GM12865 (cell line): Measurements from ENCODE around the gene ZNF654.
A peak's percentile ranks its signal among the peaks of the same experiment; 100 is the strongest.
"Not testable (repeated sequence)": the region's sequence is repeated elsewhere in the genome, so short reads cannot be mapped to it uniquely, and the experiment has no call there.

ENCODE experiments used
- DNase-seq: peaks from one replicate; pipeline ENCODE4 v3.0.0; 2010; ENCODE audit warnings: low read depth
- H3K4me3 ChIP-seq: 2 replicates; pipeline ENCODE4 v1.5.1; 2011; ENCODE audit warnings: mild to moderate bottlenecking, low read depth, low read length, control low read depth
- CTCF ChIP-seq: IDR thresholded peaks from 2 replicates; pipeline ENCODE4 v1.5.1; 2011; ENCODE audit warnings: low read length, control low read depth, low read depth, inconsistent platforms; ENCODE audit not compliant: insufficient read depth; ENCODE audit errors: missing control alignments

ZNF654 gene

GRCh38 chr3:88167704-88168103 is 108.6 kb downstream of the ZNF654 start:
- DNase-seq: no peak
- no peak overlapping the region for H3K4me3 ChIP-seq
- no peak for TF ChIP-seq CTCF

GRCh38 chr3:88168171-88168570 is 109.1 kb downstream of the ZNF654 start:
- H3K4me3 ChIP-seq: no peak overlapping the region
- no peak for DNase-seq
- TF ChIP-seq CTCF: no peak

- peak; percentile 68 for DNase-seq
Measured at GRCh38 chr3:88180398-88180999, 121.4 kb downstream of the ZNF654 start.

GRCh38 chr3:88182165-88182918 is 123.3 kb downstream of the ZNF654 start:
- H3K4me3 ChIP-seq, DNase-seq: not testable (repeated sequence)

More at GRCh38 chr3:88180398-88180999, 121.4 kb downstream of the ZNF654 start:
- H3K4me3 ChIP-seq: no peak overlapping the region
- peak; percentile 51 for TF ChIP-seq CTCF

GRCh38 chr3:88188436-88188835 is 129.4 kb downstream of the ZNF654 start:
- H3K4me3 ChIP-seq: no peak overlapping the region
- no peak for TF ChIP-seq CTCF
- DNase-seq: no peak

- no peak for TF ChIP-seq CTCF
- no peak overlapping the region for H3K4me3 ChIP-seq
- DNase-seq: peak; percentile 65
Measured at GRCh38 chr3:88189361-88189810, 130.3 kb downstream of the ZNF654 start.

- TF ChIP-seq CTCF: no peak
- H3K4me3 ChIP-seq: no peak overlapping the region
- DNase-seq: no peak
Measured at GRCh38 chr3:88191872-88192409, 132.9 kb downstream of the ZNF654 start.
